Peyer's patch (tissue), 4 donors: ENCODE measurements around the gene TMEM184A. TPM values are rescaled to one million over a fixed set of nuclear protein-coding genes. Genes with fewer than 3 reads are reported as not detected.

Source experiments
- DNase-seq, 3 donors: peaks; one replicate each; pipeline ENCODE4 v3.0.0-alpha.2; 2017 to 2019
- H3K27ac ChIP-seq, 4 donors: fragments of 200-600 bp; sonication (generic); one replicate each; pipeline ENCODE4 v1.5.1; 2016 to 2019
- H3K27me3 ChIP-seq, 2 donors: fragments of 200-600 bp; sonication (generic); one replicate each; pipeline ENCODE4 v1.5.1; 2019
- H3K36me3 ChIP-seq, 3 donors: fragments of 200-600 bp; sonication (generic); one replicate each; pipeline ENCODE4 v1.5.1; 2016 to 2019
- H3K4me1 ChIP-seq, 4 donors: fragments of 200-600 bp; sonication (generic); one replicate each; pipeline ENCODE4 v1.5.1; 2016 to 2019
- H3K4me3 ChIP-seq, 4 donors: fragments of 200-600 bp; sonication (generic); 1 replicate in 3 of 4; 2 replicates in 1 of 4; pipeline ENCODE4 v1.5.1; 2016 to 2019; ENCODE audit warnings: mild to moderate bottlenecking in 1 of 4
- H3K9me3 ChIP-seq, 4 donors: fragments of 200-600 bp; sonication (generic); one replicate each; pipeline ENCODE4 v1.5.1; 2016 to 2019; ENCODE audit warnings: mild to moderate bottlenecking in 1 of 4
- CTCF ChIP-seq, 6 experiments: fragments of 450-650 bp in 4 of 6; fragments of 200-600 bp in 2 of 6; sonication (generic) in 1 of 6; IDR thresholded peaks; one replicate each; pipeline ENCODE4 v1.5.1; 2017 to 2019; ENCODE audit warnings: antibody characterized with exemption in 6 of 6, mild to moderate bottlenecking in 3 of 6, moderate library complexity in 1 of 6
- POLR2A ChIP-seq, 2 donors: fragments of 450-650 bp; IDR thresholded peaks; one replicate each; pipeline ENCODE4 v1.5.1; 2017; ENCODE audit warnings: antibody characterized with exemption in 2 of 2, mild to moderate bottlenecking in 2 of 2, moderate library complexity in 2 of 2
- total RNA-seq, 4 donors: library from RNA; depleted of rRNA; stranded (reverse); fragments of >200 nt; gene quantifications; one replicate each; pipeline ENCODE4 v1.1.0, GENCODE V29; 2016

Gene TMEM184A
- total RNA-seq, 4 donors from 2014 or later, result 41.3 to 161 (median 151) TPM

- peaks cover 0 to 14% (median 0%) of the 10 kb centered on the region in 3 donors for H3K36me3 ChIP-seq
- peaks cover 4 to 35% (median 16%) of the 10 kb centered on the region in 4 donors for H3K4me1 ChIP-seq
- peak overlapping the region; percentile 83 to 99 (median 94) for H3K27ac ChIP-seq
- TF ChIP-seq CTCF (IDR thresholded peaks at IDR 0.05) (no peak), POLR2A (IDR thresholded peaks at IDR 0.05) (no peak)
- DNase-seq, result peak; percentile 54 to 77 (median 68)
- peak overlapping the region; percentile 61 to 93 (median 77) for H3K4me3 ChIP-seq
- no peaks in the 10 kb centered on the region for H3K9me3 ChIP-seq
- no peaks in the 10 kb centered on the region for H3K27me3 ChIP-seq
Observed at GRCh38 chr7:1531263-1531978, 24.6 kb downstream of the TMEM184A start.

DNA sequence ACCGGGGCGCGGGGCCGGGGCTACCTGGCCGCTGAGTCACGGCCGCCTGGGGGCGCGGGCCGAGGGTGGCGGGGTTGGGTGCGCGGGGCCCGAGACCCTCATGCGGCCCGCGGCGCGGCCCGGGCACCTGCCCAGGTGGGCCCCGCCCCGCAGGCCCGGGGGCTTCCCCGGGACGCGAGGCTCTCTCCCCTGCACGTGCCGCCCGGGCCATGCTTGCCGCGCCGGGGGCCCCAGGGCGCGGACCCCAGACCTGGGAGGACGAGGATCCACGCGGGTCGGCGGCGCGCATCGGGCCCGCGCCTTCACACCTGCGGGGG is 25.1 kb downstream of the TMEM184A start:
- DNase-seq, result no peak
- Histone ChIP-seq H3K9me3 (no peaks in the 10 kb centered on the region), H3K27ac (peak overlapping the region; percentile 83 to 99 (median 94)), H3K4me3 (peak overlapping the region; percentile 61 to 93 (median 77)), H3K4me1 (peaks cover 4 to 30% (median 15%) of the 10 kb centered on the region in 4 donors), H3K27me3 (no peaks in the 10 kb centered on the region), H3K36me3 (peaks cover 0 to 9% (median 0%) of the 10 kb centered on the region in 3 donors)
- TF ChIP-seq CTCF (IDR thresholded peaks at IDR 0.05) (no peak), POLR2A (IDR thresholded peaks at IDR 0.05) (no peak)

DNA sequence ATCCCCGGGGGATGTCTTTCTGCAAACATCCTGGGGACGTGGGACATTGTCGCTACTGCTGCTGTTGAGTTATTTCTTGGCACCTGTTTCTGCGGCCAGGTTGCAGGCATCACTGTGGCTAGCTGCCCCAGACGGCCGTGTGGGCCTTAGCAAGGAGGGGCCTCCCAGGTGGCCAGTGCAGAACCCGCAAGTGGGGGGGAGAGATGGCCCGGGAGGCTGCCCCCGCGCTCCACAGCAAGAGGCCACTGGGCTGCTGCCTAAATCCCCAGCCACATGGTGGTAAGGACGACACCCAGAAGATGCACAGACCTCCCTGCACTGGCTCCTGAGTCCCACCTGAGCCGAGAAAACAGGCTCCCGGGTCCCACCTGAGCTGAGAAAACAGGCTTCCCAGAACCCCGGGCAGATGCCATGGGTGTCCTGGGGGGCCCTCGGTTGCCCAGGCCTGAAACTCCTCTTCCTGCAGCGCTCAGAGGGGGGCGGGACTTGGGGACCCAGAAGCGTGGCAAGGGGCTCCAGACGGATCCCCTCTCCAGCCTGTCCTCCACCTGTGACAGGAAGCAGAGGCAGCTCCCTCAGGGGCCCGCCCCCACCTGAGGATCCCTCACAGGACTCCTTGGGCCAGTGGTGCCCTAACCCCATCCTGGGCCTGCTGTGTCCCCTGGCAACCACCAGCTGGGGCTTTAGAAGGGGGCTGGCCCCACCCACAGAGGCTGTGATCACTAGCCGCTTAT is 26.5 kb downstream of the TMEM184A start:
- TF ChIP-seq POLR2A (IDR thresholded peaks at IDR 0.05), result no peak
- TF ChIP-seq CTCF (IDR thresholded peaks at IDR 0.05), result no peak
- DNase-seq, result peak in 1 of 3 donors; percentile 48
- no peaks in the 10 kb centered on the region for H3K9me3 ChIP-seq
- peaks cover 4 to 23% (median 15%) of the 10 kb centered on the region in 4 donors for H3K4me1 ChIP-seq
- H3K27me3 ChIP-seq, result no peaks in the 10 kb centered on the region
- H3K36me3 ChIP-seq, result no peaks in the 10 kb centered on the region
- H3K4me3 ChIP-seq, result peak overlapping the region in 1 of 4 donors; percentile 80
- peak overlapping the region in 1 of 4 donors; percentile 99 for H3K27ac ChIP-seq

DNA sequence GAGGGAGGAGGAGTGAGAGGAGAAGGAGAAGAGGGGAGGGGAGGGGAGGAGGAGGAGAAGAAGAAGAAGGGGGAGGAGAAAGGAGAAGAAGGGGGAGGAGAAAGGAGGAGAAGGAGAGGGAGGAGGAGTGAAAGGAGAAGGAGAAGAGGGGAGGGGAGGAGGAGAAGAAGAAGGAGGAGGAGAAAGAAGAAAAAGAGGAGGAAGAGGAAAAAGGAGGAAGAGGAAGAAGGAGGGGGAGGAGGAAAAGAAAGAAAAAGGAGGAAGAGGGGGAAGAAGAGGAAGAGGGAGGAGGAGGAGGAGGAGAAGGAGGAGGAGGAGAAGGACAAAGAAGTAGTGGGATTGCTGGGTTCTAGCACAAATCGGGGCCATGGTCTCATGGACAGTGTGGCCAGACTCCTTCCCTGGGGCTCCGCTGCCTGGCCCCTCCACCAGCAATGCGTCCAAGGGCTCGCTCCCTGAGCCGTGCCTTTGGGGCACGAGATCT is 29.7 kb downstream of the TMEM184A start:
- Histone ChIP-seq H3K36me3 (no peaks in the 10 kb centered on the region), H3K4me1 (peaks cover 0 to 6% (median 2%) of the 10 kb centered on the region in 4 donors), H3K27ac (no peak overlapping the region), H3K9me3 (no peaks in the 10 kb centered on the region), H3K27me3 (no peaks in the 10 kb centered on the region), H3K4me3 (no peak overlapping the region)
- TF ChIP-seq CTCF (IDR thresholded peaks at IDR 0.05) (no peak), POLR2A (IDR thresholded peaks at IDR 0.05) (no peak)
- DNase-seq, result peak in 1 of 3 donors; percentile 29

GRCh38 chr7:1525409-1525808 is 30.6 kb downstream of the TMEM184A start:
- peak overlapping the region in 1 of 4 donors; percentile 0 for H3K27ac ChIP-seq
- no peaks in the 10 kb centered on the region for H3K27me3 ChIP-seq
- H3K36me3 ChIP-seq, result no peaks in the 10 kb centered on the region
- H3K9me3 ChIP-seq, result no peaks in the 10 kb centered on the region
- TF ChIP-seq CTCF (IDR thresholded peaks at IDR 0.05) (no peak), POLR2A (IDR thresholded peaks at IDR 0.05) (no peak)
- DNase-seq, result no peak
- H3K4me3 ChIP-seq, result no peak overlapping the region
- peaks cover 0 to 6% (median 2%) of the 10 kb centered on the region in 4 donors for H3K4me1 ChIP-seq
